HepG2 (cell line): ENCODE results near the gene NPC2. TPM values are rescaled to one million over a fixed set of nuclear protein-coding genes. Genes with fewer than 3 reads are reported as not detected.

Experiments used
- AKNA ChIP-seq: sonication (generic); formaldehyde crosslinking; IDR thresholded peaks from 2 replicates; pipeline ENCODE4 v1.4.0; 2020; ENCODE audit warnings: missing genetic modification reagents, borderline replicate concordance
- ARID4A ChIP-seq: sonication (generic); formaldehyde crosslinking; IDR thresholded peaks from 2 replicates; pipeline ENCODE4 v1.5.0; 2020; ENCODE audit warnings: mild to moderate bottlenecking, missing genetic modification reagents, borderline replicate concordance
- CREB3 ChIP-seq: sonication (generic); formaldehyde crosslinking; IDR thresholded peaks from 2 replicates; pipeline ENCODE4 v1.5.0; 2020; ENCODE audit warnings: missing genetic modification reagents
- HNF1B ChIP-seq: sonication (generic); formaldehyde crosslinking; IDR thresholded peaks from 2 replicates; pipeline ENCODE4 v1.5.1; 2020; ENCODE audit warnings: mild to moderate bottlenecking, moderate library complexity, missing genetic modification reagents
- HNRNPL ChIP-seq: fragments of 200-400 bp; formaldehyde crosslinking; IDR thresholded peaks from 2 replicates; pipeline ENCODE4 v1.6.1; 2017; ENCODE audit warnings: mild to moderate bottlenecking, low read depth, low read length
- NBN ChIP-seq: fragments of 450-650 bp; conservative IDR thresholded peaks from 2 replicates; pipeline ENCODE4 v1.6.1; 2017
- PPARG ChIP-seq: conservative IDR thresholded peaks from 2 replicates; pipeline ENCODE4 v1.6.1; 2016; ENCODE audit warnings: missing biosample characterization, missing genetic modification reagents
- RARA ChIP-seq: IDR thresholded peaks from 2 replicates; pipeline ENCODE4 v1.6.1; 2016; ENCODE audit warnings: missing genetic modification reagents, missing compliant biosample characterization
- ZNF33A ChIP-seq: sonication (generic); formaldehyde crosslinking; IDR thresholded peaks from 2 replicates; pipeline ENCODE4 v1.5.1; 2020; ENCODE audit warnings: missing genetic modification reagents, mild to moderate bottlenecking, moderate library complexity, borderline replicate concordance
- ZNF558 ChIP-seq: sonication (generic); formaldehyde crosslinking; IDR thresholded peaks from 2 replicates; pipeline ENCODE4 v1.9.0; 2022; ENCODE audit warnings: mild to moderate bottlenecking, missing genetic modification reagents, borderline replicate concordance
- ZNF576 ChIP-seq: sonication (generic); formaldehyde crosslinking; IDR thresholded peaks from 2 replicates; pipeline ENCODE4 v1.4.0; 2020; ENCODE audit warnings: mild to moderate bottlenecking, missing genetic modification reagents
- ZNF709 ChIP-seq: sonication (generic); formaldehyde crosslinking; IDR thresholded peaks from 2 replicates; pipeline ENCODE4 v1.5.0; 2020; ENCODE audit warnings: mild to moderate bottlenecking, missing genetic modification reagents
- ZNF766 ChIP-seq: sonication (generic); formaldehyde crosslinking; IDR thresholded peaks from 2 replicates; pipeline ENCODE4 v1.5.0; 2020; ENCODE audit warnings: missing genetic modification reagents, borderline replicate concordance
- ZSCAN29 ChIP-seq: sonication (generic); formaldehyde crosslinking; conservative IDR thresholded peaks from 2 replicates; pipeline ENCODE4 v1.4.0; 2020; ENCODE audit warnings: mild to moderate bottlenecking, missing genetic modification reagents
- ZUFSP ChIP-seq: sonication (generic); formaldehyde crosslinking; IDR thresholded peaks from 2 replicates; pipeline ENCODE4 v1.9.0; 2021; ENCODE audit warnings: missing genetic modification reagents, mild to moderate bottlenecking, borderline replicate concordance
- polyA plus RNA-seq, 8 experiments: library from polyadenylated mRNA; depleted of rRNA in 3 of 8; stranded (reverse) in 7 of 8; unstranded in 1 of 8; fragments of >200 nt; fragmentation: Illumina TruSeq in 4 of 8; extraction: Trizol in 4 of 8; gene quantifications; 2 replicates each; pipeline versions ENCODE4 v1.2.1 to v1.2.3, GENCODE V29; 2011 to 2016; ENCODE audit warnings: low read depth in 4 of 8, missing spikeins in 1 of 8, mixed read lengths in 1 of 8; ENCODE audit not compliant: insufficient read depth in 1 of 8
- total RNA-seq, 5 experiments: library from RNA; depleted of rRNA; stranded (reverse); fragments of >200 nt; fragmentation: Illumina TruSeq; extraction: Trizol; gene quantifications; 2 replicates each; pipeline ENCODE4 v1.2.3, GENCODE V29; 2016; ENCODE audit warnings: low read depth in 1 of 5

NPC2 gene
- total and polyA plus RNA-seq, 2 of the 13 experiments (the other 11 are each of a cell fraction or from before 2014, with no cell fraction given): 132 to 164 TPM

- TF ChIP-seq AKNA (CRISPR knock-in tag) (no peak), ZNF558 (CRISPR knock-in tag) (no peak), HNRNPL (no peak), ZNF33A (CRISPR knock-in tag) (no peak), ZSCAN29 (CRISPR knock-in tag) (no peak), ARID4A (peak; percentile 78), ZUFSP (CRISPR knock-in tag) (no peak), ZNF709 (CRISPR knock-in tag) (0 out of 2 replicates have a peak, but pooled peaks have one; percentile 31), ZNF576 (CRISPR knock-in tag) (no peak), CREB3 (no peak), ZNF766 (no peak), NBN (no peak), RARA (CRISPR knock-in tag) (no peak), HNF1B (CRISPR knock-in tag) (peak; percentile 52; the same call in 1 of the 2 replicates), PPARG (CRISPR knock-in tag) (no peak)
These were observed at the start of gene NPC2 (continued) for GRCh38 chr14:74492776-74493342.
